Smooth muscle cell (in vitro differentiated cells): Measurements from ENCODE around the gene TINAGL1. TPM values are rescaled to one million over a fixed set of nuclear protein-coding genes. Genes with fewer than 3 reads are reported as not detected.

Experiments used
- DNase-seq: peaks from one replicate; lab custom pipeline; 2025; ENCODE audit not compliant: unreplicated experiment; lab: John Stamatoyannopoulos, UW
- H2AFZ ChIP-seq: fragments of 200-600 bp; sonication (generic); 2 replicates; pipeline ENCODE4 v1.6.0; 2016; ENCODE audit warnings: antibody characterized with exemption, low read depth, mild to moderate bottlenecking
- H3F3A ChIP-seq: fragments of 200-600 bp; sonication (generic); 2 replicates; pipeline ENCODE4 v1.6.0; 2017; ENCODE audit warnings: antibody characterized with exemption, low read depth
- H3K27ac ChIP-seq: fragments of 200-600 bp; sonication (generic); 2 replicates; pipeline ENCODE4 v1.5.1; 2016; ENCODE audit warnings: low read depth, mild to moderate bottlenecking
- H3K27me3 ChIP-seq: fragments of 200-600 bp; sonication (generic); 2 replicates; pipeline ENCODE4 v1.6.1; 2016; ENCODE audit warnings: low read depth, mild to moderate bottlenecking
- H3K36me3 ChIP-seq: fragments of 200-600 bp; sonication (generic); 2 replicates; pipeline ENCODE4 v1.5.1; 2016; ENCODE audit warnings: low read depth
- H3K4me1 ChIP-seq: fragments of 200-600 bp; sonication (generic); 2 replicates; pipeline ENCODE4 v1.5.1; 2016; ENCODE audit warnings: low read depth
- H3K4me2 ChIP-seq: fragments of 200-600 bp; sonication (generic); 2 replicates; pipeline ENCODE4 v1.6.0; 2016; ENCODE audit warnings: mild to moderate bottlenecking
- H3K4me3 ChIP-seq: fragments of 200-600 bp; sonication (generic); 2 replicates; pipeline ENCODE4 v1.5.1; 2016; ENCODE audit warnings: mild to moderate bottlenecking
- H3K79me2 ChIP-seq: fragments of 200-600 bp; sonication (generic); 2 replicates; pipeline ENCODE4 v1.6.0; 2016; ENCODE audit warnings: low read depth, mild to moderate bottlenecking
- H3K9ac ChIP-seq: fragments of 200-600 bp; sonication (generic); 2 replicates; pipeline ENCODE4 v1.6.0; 2016; ENCODE audit warnings: low read depth
- H3K9me3 ChIP-seq: fragments of 200-600 bp; sonication (generic); replicated peaks from 2 replicates; pipeline ENCODE4 v1.5.1; 2016; ENCODE audit warnings: low read depth
- H4K20me1 ChIP-seq: fragments of 200-600 bp; sonication (generic); 2 replicates; pipeline ENCODE4 v1.6.0; 2016; ENCODE audit warnings: low read depth
- CTCF ChIP-seq: fragments of 200-600 bp; sonication (generic); IDR thresholded peaks from 2 replicates; pipeline ENCODE4 v1.5.1; 2017; ENCODE audit warnings: borderline replicate concordance, mild to moderate bottlenecking, antibody characterized with exemption; ENCODE audit not compliant: insufficient read depth, poor library complexity, severe bottlenecking
- WGBS: methylation state at CpG from one replicate; pipeline ENCODE4 v1.1.7; 2016; ENCODE audit warnings: low lambda C conversion rate; 5-methylcytosine and 5-hydroxymethylcytosine counted together
- polyA plus RNA-seq: library from polyadenylated mRNA; unstranded; fragments of >200 nt; fragmentation: Nextera tagmentation; extraction: Ambion mirVana; gene quantifications from 2 replicates; pipeline ENCODE4 v1.2.1, GENCODE V29; 2016
- total RNA-seq: library from RNA; depleted of rRNA; stranded (reverse); fragments of >200 nt; gene quantifications from 2 replicates; pipeline ENCODE4 v1.2.3, GENCODE V29; 2014

Gene TINAGL1
- total and polyA plus RNA-seq, 2 experiments from 2014 or later: 40.9 to 142 TPM

DNA sequence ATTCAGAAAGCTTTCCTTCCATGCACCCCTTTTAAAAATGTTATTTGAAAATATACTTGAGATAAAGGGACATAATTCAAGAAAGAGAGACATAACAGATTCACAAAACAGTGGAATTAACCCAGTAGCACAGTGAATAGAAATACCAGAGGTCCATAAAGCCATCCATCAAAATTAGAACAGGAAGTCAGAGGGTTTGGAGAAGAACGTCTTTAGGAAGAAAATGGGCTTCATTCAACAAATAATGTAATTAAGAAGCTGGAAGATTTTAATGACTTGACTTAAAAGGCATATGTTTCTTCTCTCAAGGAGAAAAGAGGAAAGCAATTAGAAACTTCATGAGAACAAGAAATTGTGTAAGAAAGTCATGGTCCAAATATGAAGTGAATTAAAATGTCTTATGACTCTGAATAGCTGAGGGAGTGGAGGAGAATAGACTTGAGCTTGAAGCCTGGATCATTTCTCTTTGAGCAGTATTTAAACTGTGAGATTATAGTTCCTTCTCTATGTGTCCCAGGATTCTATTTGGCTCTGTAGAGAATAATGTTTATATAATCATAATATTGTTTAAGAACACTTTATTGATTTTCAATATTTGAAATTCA lies 33.3 kb downstream of the TINAGL1 start:
- no peak overlapping the region for H3K4me3 ChIP-seq
- H3K27ac ChIP-seq: no peak overlapping the region
- no peak overlapping the region for H3K4me2 ChIP-seq
- 18% methylated on average over 1 of the region's 1 CpG for WGBS
- H3K4me1 ChIP-seq: no peaks in the 10 kb centered on the region
- H3K79me2 ChIP-seq: no peaks in the 10 kb centered on the region
- TF ChIP-seq CTCF: no peak
- H4K20me1 ChIP-seq: no peaks in the 10 kb centered on the region
- no peaks in the 10 kb centered on the region for H3K9me3 ChIP-seq
- H3K27me3 ChIP-seq: no peaks in the 10 kb centered on the region
- no peaks in the 10 kb centered on the region for H3F3A ChIP-seq
- H3K36me3 ChIP-seq: no peaks in the 10 kb centered on the region
- DNase-seq: no peak
- no peak overlapping the region for H2AFZ ChIP-seq
- H3K9ac ChIP-seq: no peak overlapping the region

DNA sequence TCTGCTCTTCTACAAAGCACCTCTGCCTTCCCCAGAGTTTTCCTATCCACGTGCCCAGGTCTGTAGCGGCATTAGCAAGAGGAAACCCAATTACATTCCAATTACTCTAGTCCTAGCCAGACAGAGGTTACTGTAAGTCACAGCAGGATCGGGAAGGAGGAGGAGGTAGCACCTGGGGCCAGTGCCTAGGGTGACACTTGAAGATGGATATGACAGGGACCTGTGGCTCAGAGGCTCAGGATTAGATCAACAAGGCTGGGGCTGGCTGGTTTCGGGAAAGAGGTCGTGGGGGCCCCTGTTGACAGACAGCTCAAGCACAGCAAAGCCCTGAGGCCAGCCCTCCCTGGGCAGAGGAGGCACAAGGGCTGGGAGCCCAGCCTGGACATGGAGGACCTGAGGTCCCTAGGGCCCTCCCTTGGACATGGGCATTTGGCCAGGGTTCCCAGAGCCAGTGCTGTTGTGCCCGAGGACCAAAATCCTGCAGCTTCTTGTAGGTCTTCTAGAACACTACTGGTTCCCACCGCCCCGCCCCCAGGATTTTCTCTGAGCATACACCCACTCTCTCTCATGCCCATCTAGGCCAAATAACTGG lies 38.2 kb downstream of the TINAGL1 start:
- TF ChIP-seq CTCF: no peak
- Histone ChIP-seq H3F3A (no peaks in the 10 kb centered on the region), H4K20me1 (no peaks in the 10 kb centered on the region), H3K9me3 (no peaks in the 10 kb centered on the region), H3K27me3 (peaks cover 8% of the 10 kb centered on the region), H3K4me1 (no peaks in the 10 kb centered on the region), H3K4me2 (no peak overlapping the region), H3K9ac (no peak overlapping the region), H3K4me3 (no peak overlapping the region), H3K36me3 (no peaks in the 10 kb centered on the region), H3K79me2 (no peaks in the 10 kb centered on the region), H2AFZ (no peak overlapping the region), H3K27ac (no peak overlapping the region)
- 74% methylated on average over 8 of the region's 8 CpGs for WGBS
- DNase-seq: no peak

DNA sequence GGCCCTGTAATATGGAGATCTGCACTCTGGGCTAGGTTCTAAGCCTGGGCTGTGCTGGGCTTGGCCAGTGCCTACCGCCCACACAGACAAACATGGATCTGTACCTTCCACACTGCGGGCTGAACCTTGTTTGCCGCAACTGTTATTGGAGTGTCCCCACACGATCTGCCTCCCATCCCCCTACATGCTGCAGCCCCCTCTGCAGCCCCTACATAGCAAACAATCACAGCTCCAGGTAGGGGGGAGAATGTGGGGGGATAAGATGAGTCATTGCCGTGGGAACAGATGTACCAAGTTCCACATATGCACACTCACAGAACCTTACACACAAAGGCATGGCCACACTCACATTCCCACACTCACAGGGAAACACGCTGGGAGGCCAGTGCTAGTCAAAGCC lies 39.1 kb downstream of the TINAGL1 start:
- no peaks in the 10 kb centered on the region for H3K9me3 ChIP-seq
- no peak overlapping the region for H3K27ac ChIP-seq
- no peak overlapping the region for H3K4me3 ChIP-seq
- no peak overlapping the region for H3K9ac ChIP-seq
- no peaks in the 10 kb centered on the region for H4K20me1 ChIP-seq
- no peak overlapping the region for H3K4me2 ChIP-seq
- H3K79me2 ChIP-seq: no peaks in the 10 kb centered on the region
- TF ChIP-seq CTCF: no peak
- no peaks in the 10 kb centered on the region for H3K36me3 ChIP-seq
- H3K4me1 ChIP-seq: no peaks in the 10 kb centered on the region
- 92% methylated on average over 5 of the region's 6 CpGs for WGBS
- H3F3A ChIP-seq: no peaks in the 10 kb centered on the region
- no peak for DNase-seq
- no peak overlapping the region for H2AFZ ChIP-seq
- H3K27me3 ChIP-seq: peaks cover 8% of the 10 kb centered on the region

DNA sequence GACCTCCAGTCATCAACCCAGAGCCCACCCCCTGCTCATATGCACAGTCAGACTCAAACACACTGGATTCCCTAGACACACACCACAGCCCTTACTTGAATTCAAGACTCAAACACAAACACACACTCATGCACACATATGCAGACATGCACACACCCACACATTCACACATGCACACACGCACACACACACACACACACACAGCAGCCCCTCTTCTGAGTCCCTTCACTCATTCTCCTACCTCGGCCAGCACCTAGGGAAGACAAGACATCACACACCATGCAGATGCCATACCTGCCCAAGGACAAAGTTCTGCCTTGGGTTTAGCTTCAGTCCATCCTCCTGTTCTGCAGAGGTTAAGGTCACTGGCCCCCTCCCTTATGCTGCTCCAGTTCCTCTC lies 39.6 kb downstream of the TINAGL1 start:
- no peak for DNase-seq
- 90% methylated on average over 2 of the region's 2 CpGs for WGBS
- Histone ChIP-seq H3F3A (no peaks in the 10 kb centered on the region), H3K27ac (no peak overlapping the region), H3K27me3 (peaks cover 8% of the 10 kb centered on the region), H4K20me1 (no peaks in the 10 kb centered on the region), H3K4me2 (no peak overlapping the region), H3K4me3 (no peak overlapping the region), H3K36me3 (no peaks in the 10 kb centered on the region), H3K9me3 (no peaks in the 10 kb centered on the region), H3K79me2 (no peaks in the 10 kb centered on the region), H3K4me1 (no peaks in the 10 kb centered on the region), H3K9ac (no peak overlapping the region), H2AFZ (no peak overlapping the region)
- no peak for TF ChIP-seq CTCF
